HEK293 (cell line): Measurements from ENCODE around the gene MOB4.
A peak's percentile ranks its signal among the peaks of the same experiment; 100 is the strongest.

Experiments
- IKZF3 ChIP-seq: fragments of 450-650 bp; IDR thresholded peaks from 2 replicates; pipeline ENCODE4 v1.5.0; 2018; ENCODE audit warnings: missing biosample characterization, mild to moderate bottlenecking, missing genetic modification characterization, moderate library complexity
- KLF16 ChIP-seq: fragments of 450-650 bp; formaldehyde crosslinking; IDR thresholded peaks from 2 replicates; pipeline ENCODE4 v1.5.1; 2017; ENCODE audit warnings: missing biosample characterization, missing genetic modification characterization
- MYNN ChIP-seq: fragments of 450-650 bp; formaldehyde crosslinking; IDR thresholded peaks from 2 replicates; pipeline ENCODE4 v1.5.1; 2016; ENCODE audit warnings: missing biosample characterization, missing genetic modification characterization, borderline replicate concordance
- MZF1 ChIP-seq: fragments of 450-650 bp; formaldehyde crosslinking; IDR thresholded peaks from 2 replicates; pipeline ENCODE4 v1.5.1; 2017; ENCODE audit warnings: missing biosample characterization, missing genetic modification characterization, borderline replicate concordance
- SCRT1 ChIP-seq: fragments of 450-650 bp; formaldehyde crosslinking; IDR thresholded peaks from 2 replicates; pipeline ENCODE4 v1.5.1; 2016; ENCODE audit warnings: missing biosample characterization, missing genetic modification characterization, borderline replicate concordance
- ZBTB49 ChIP-seq: fragments of 450-650 bp; formaldehyde crosslinking; IDR thresholded peaks from 2 replicates; pipeline ENCODE4 v1.5.1; 2016; ENCODE audit warnings: missing biosample characterization, missing genetic modification characterization, low read depth
- ZBTB6 ChIP-seq: fragments of 450-650 bp; formaldehyde crosslinking; IDR thresholded peaks from 2 replicates; pipeline ENCODE4 v1.5.1; 2017; ENCODE audit warnings: missing biosample characterization, missing genetic modification characterization
- ZBTB7A ChIP-seq: fragments of 450-650 bp; formaldehyde crosslinking; IDR thresholded peaks from 2 replicates; pipeline ENCODE4 v1.5.1; 2016; ENCODE audit warnings: low read depth, missing biosample characterization, missing genetic modification characterization
- ZFP69B ChIP-seq: fragments of 450-650 bp; formaldehyde crosslinking; IDR thresholded peaks from 2 replicates; pipeline ENCODE4 v1.5.1; 2016; ENCODE audit warnings: missing biosample characterization, missing genetic modification characterization
- ZNF10 ChIP-seq: fragments of 450-650 bp; formaldehyde crosslinking; IDR thresholded peaks from 2 replicates; pipeline ENCODE4 v1.5.1; 2017; ENCODE audit warnings: missing biosample characterization, missing genetic modification characterization
- ZNF138 ChIP-seq: fragments of 450-650 bp; formaldehyde crosslinking; IDR thresholded peaks from 2 replicates; pipeline ENCODE4 v1.5.1; 2016; ENCODE audit warnings: missing biosample characterization, missing genetic modification characterization, borderline replicate concordance
- ZNF169 ChIP-seq: fragments of 450-650 bp; formaldehyde crosslinking; IDR thresholded peaks from 2 replicates; pipeline ENCODE4 v1.5.1; 2016; ENCODE audit warnings: missing biosample characterization, missing genetic modification characterization
- ZNF18 ChIP-seq: fragments of 450-650 bp; formaldehyde crosslinking; IDR thresholded peaks from 2 replicates; pipeline ENCODE4 v1.5.1; 2016; ENCODE audit warnings: missing biosample characterization, missing genetic modification characterization
- ZNF202 ChIP-seq: fragments of 450-650 bp; formaldehyde crosslinking; IDR thresholded peaks from 2 replicates; pipeline ENCODE4 v1.5.1; 2016; ENCODE audit warnings: missing biosample characterization, missing genetic modification characterization, borderline replicate concordance
- ZNF223 ChIP-seq: fragments of 450-650 bp; formaldehyde crosslinking; IDR thresholded peaks from 2 replicates; pipeline ENCODE4 v1.5.1; 2016; ENCODE audit warnings: missing biosample characterization, missing genetic modification characterization
- ZNF324 ChIP-seq: fragments of 450-650 bp; formaldehyde crosslinking; IDR thresholded peaks from 2 replicates; pipeline ENCODE4 v1.5.1; 2016; ENCODE audit warnings: missing biosample characterization, missing genetic modification characterization
- ZNF335 ChIP-seq: fragments of 450-650 bp; formaldehyde crosslinking; conservative IDR thresholded peaks from 2 replicates; pipeline ENCODE4 v1.5.1; 2016; ENCODE audit warnings: missing biosample characterization, missing genetic modification characterization
- ZNF366 ChIP-seq: fragments of 450-650 bp; formaldehyde crosslinking; conservative IDR thresholded peaks from 2 replicates; pipeline ENCODE4 v1.5.1; 2016; ENCODE audit warnings: missing biosample characterization, missing genetic modification characterization
- ZNF394 ChIP-seq: fragments of 450-650 bp; formaldehyde crosslinking; IDR thresholded peaks from 2 replicates; pipeline ENCODE4 v1.5.1; 2016; ENCODE audit warnings: missing biosample characterization, missing genetic modification characterization, mild to moderate bottlenecking, moderate library complexity, borderline replicate concordance
- ZNF48 ChIP-seq: fragments of 450-650 bp; formaldehyde crosslinking; IDR thresholded peaks from 2 replicates; pipeline ENCODE4 v1.5.1; 2016; ENCODE audit warnings: missing biosample characterization, missing genetic modification characterization
- ZNF529 ChIP-seq: fragments of 450-650 bp; formaldehyde crosslinking; IDR thresholded peaks from 2 replicates; pipeline ENCODE4 v1.5.1; 2017; ENCODE audit warnings: missing genetic modification characterization, missing biosample characterization; ENCODE audit not compliant: insufficient replicate concordance
- ZNF555 ChIP-seq: fragments of 450-650 bp; formaldehyde crosslinking; conservative IDR thresholded peaks from 2 replicates; pipeline ENCODE4 v1.5.1; 2017; ENCODE audit warnings: missing biosample characterization, mild to moderate bottlenecking, missing genetic modification characterization, inconsistent platforms
- ZNF558 ChIP-seq: fragments of 450-650 bp; formaldehyde crosslinking; IDR thresholded peaks from 2 replicates; pipeline ENCODE4 v1.5.1; 2016; ENCODE audit warnings: missing biosample characterization, missing genetic modification characterization
- ZNF623 ChIP-seq: fragments of 450-650 bp; formaldehyde crosslinking; IDR thresholded peaks from 2 replicates; pipeline ENCODE4 v1.5.1; 2016; ENCODE audit warnings: missing biosample characterization, missing genetic modification characterization
- ZNF776 ChIP-seq: fragments of 450-650 bp; formaldehyde crosslinking; IDR thresholded peaks from 2 replicates; pipeline ENCODE4 v1.5.0; 2017; ENCODE audit warnings: missing biosample characterization, missing genetic modification characterization, borderline replicate concordance
- ZNF785 ChIP-seq: fragments of 450-650 bp; formaldehyde crosslinking; IDR thresholded peaks from 2 replicates; pipeline ENCODE4 v1.5.1; 2016; ENCODE audit warnings: missing biosample characterization, missing genetic modification characterization
- ZNF837 ChIP-seq: fragments of 450-650 bp; formaldehyde crosslinking; IDR thresholded peaks from 2 replicates; pipeline ENCODE4 v1.5.1; 2016; ENCODE audit warnings: missing biosample characterization, missing genetic modification characterization
- TF ChIP-seq, protein P1 (sequence below): fragments of 450-650 bp; formaldehyde crosslinking; IDR thresholded peaks from 2 replicates; pipeline ENCODE4 v1.5.1; 2016; ENCODE audit warnings: missing biosample characterization, missing genetic modification characterization
- TF ChIP-seq, protein P2 (sequence below): fragments of 450-650 bp; formaldehyde crosslinking; IDR thresholded peaks from 2 replicates; pipeline ENCODE4 v1.5.1; 2017; ENCODE audit warnings: missing biosample characterization, mild to moderate bottlenecking, missing genetic modification characterization, moderate library complexity
- TF ChIP-seq, protein P3 (sequence below): IDR thresholded peaks from 2 replicates; pipeline ENCODE4 v1.6.1; 2011; ENCODE audit warnings: mild to moderate bottlenecking, low read depth, low read length, borderline replicate concordance

The MOB4 gene

DNA sequence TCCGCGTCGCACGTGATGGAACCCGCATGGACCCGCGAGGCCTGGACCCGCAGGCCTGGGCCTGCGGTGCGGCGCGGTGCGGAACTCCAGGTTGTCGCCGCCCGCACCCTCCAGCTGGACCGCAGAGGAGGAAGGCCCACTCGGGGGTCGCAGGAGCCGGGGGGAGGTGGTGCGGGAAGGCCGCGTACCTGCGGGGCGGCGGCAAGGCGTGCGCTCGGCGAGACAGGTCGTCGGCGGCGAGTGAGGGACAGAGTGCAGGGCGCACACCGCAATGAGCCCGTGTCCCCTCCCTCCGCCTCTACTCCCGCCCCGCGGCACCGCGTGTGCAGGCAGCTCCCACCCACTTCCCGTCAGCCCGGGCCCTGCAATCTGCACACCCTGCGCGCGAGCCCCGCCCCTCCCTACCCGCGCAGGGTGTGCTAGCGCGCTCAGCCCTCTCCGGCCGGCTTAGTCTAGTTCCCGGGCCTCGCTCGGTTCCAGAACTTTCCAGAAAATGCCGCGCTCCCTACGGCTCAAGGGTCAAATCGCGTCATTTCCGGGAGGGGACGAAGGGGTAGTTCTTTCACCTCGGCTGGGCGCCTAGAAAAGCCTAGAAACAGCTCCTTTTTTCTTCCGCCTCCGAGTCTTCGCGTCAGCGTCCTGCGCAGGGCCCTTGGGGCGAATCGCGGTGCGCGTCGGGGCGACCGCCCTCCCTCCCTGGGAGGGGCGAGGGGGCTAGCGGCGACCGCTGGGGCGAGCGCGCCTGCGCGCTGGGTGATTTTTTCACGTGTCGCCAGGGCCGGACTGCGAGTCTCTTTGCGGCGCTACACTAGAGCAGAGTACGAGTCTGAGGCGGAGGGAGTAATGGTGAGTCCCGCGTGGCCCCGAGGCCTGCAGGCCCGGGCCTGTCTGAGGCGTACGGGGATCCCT is 16.0 kb upstream of the MOB4 start, which contains the start of the genes HSPD1 and HSPE1 (continued):
- TF ChIP-seq, protein P1, sequence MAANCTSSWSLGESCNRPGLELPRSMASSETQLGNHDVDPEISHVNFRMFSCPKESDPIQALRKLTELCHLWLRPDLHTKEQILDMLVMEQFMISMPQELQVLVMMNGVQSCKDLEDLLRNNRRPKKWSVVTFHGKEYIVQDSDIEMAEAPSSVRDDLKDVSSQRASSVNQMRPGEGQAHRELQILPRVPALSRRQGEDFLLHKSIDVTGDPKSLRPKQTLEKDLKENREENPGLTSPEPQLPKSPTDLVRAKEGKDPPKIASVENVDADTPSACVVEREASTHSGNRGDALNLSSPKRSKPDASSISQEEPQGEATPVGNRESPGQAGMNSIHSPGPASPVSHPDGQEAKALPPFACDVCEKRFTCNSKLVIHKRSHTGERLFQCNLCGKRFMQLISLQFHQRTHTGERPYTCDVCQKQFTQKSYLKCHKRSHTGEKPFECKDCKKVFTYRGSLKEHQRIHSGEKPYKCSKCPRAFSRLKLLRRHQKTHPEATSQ (tag by site-specific recombination) = peak; percentile 93; the same call in 1 of the 2 replicates
- TF ChIP-seq ZNF394 (tag by site-specific recombination) = peak; percentile 50
- peak; percentile 97 for TF ChIP-seq IKZF3
- TF ChIP-seq ZNF223 = no peak
- TF ChIP-seq ZNF785 (tag by site-specific recombination) = no peak; the same call in 1 of the 2 replicates
- peak; percentile 76; the same call in 1 of the 2 replicates for TF ChIP-seq ZNF18 (tag by site-specific recombination)
- no peak for TF ChIP-seq ZNF169 (tag by site-specific recombination)
- TF ChIP-seq ZNF366 = peak; percentile 80
- no peak for TF ChIP-seq MYNN (tag by site-specific recombination)
- TF ChIP-seq ZFP69B (tag by site-specific recombination) = peak; percentile 85; the same call in 1 of the 2 replicates
- peak; percentile 98 for TF ChIP-seq ZNF324 (tag by site-specific recombination)
- no peak for TF ChIP-seq ZBTB49 (tag by site-specific recombination)
- TF ChIP-seq ZNF335 (tag by site-specific recombination) = peak; percentile 76
- TF ChIP-seq ZNF776 (tag by site-specific recombination) = no peak
- TF ChIP-seq ZBTB6 (tag by site-specific recombination) = peak; percentile 100
- no peak; the same call in 1 of the 2 replicates for TF ChIP-seq ZNF623
- no peak for TF ChIP-seq SCRT1 (tag by site-specific recombination)
- TF ChIP-seq, protein P2, sequence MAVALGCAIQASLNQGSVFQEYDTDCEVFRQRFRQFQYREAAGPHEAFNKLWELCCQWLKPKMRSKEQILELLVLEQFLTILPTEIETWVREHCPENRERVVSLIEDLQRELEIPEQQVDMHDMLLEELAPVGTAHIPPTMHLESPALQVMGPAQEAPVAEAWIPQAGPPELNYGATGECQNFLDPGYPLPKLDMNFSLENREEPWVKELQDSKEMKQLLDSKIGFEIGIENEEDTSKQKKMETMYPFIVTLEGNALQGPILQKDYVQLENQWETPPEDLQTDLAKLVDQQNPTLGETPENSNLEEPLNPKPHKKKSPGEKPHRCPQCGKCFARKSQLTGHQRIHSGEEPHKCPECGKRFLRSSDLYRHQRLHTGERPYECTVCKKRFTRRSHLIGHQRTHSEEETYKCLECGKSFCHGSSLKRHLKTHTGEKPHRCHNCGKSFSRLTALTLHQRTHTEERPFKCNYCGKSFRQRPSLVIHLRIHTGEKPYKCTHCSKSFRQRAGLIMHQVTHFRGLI (tag by site-specific recombination) = peak; percentile 40
- TF ChIP-seq ZNF48 = no peak
- TF ChIP-seq ZBTB7A = peak; percentile 89
- TF ChIP-seq, protein P3, sequence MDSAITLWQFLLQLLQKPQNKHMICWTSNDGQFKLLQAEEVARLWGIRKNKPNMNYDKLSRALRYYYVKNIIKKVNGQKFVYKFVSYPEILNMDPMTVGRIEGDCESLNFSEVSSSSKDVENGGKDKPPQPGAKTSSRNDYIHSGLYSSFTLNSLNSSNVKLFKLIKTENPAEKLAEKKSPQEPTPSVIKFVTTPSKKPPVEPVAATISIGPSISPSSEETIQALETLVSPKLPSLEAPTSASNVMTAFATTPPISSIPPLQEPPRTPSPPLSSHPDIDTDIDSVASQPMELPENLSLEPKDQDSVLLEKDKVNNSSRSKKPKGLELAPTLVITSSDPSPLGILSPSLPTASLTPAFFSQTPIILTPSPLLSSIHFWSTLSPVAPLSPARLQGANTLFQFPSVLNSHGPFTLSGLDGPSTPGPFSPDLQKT = peak; percentile 95
- TF ChIP-seq KLF16 = peak; percentile 100
- no peak for TF ChIP-seq ZNF529
- TF ChIP-seq ZNF138 (tag by site-specific recombination) = no peak
- peak; percentile 68; the same call in 1 of the 2 replicates for TF ChIP-seq ZNF10 (tag by site-specific recombination)
- no peak for TF ChIP-seq ZNF558
- TF ChIP-seq ZNF555 (tag by site-specific recombination) = no peak
- TF ChIP-seq ZNF202 = no peak
- TF ChIP-seq MZF1 (tag by site-specific recombination) = no peak
- TF ChIP-seq ZNF837 (tag by site-specific recombination) = no peak
